NCI-H1694 (cell line): ENCODE measurements around the gene NRXN3.

Experiments
- DNase-seq: peaks from one replicate; lab custom pipeline; 2025; lab: John Stamatoyannopoulos, UW

The NRXN3 gene

GRCh38 chr14:78319887-78320635 lies 149.9 kb downstream of the NRXN3 start:
- DNase-seq, result peak; percentile 23

DNA sequence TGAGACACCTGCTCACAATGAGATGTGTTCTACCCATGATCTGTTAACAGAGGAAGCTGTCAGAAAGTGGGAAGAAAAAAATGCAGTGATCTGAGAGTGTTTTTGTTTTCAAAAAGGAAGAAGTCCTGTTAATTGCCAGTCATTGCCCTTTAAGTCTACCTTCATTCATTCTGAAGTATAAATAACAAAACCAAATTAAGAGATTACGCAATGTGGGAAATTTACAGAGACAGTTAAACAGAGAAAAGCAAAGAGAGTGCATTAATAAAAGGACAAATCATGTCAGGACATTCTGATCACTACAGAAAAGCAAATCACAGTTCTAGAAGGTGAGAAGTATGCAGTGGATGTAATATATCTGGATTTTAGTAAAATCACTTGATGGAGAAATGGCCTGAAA lies 154.2 kb downstream of the NRXN3 start:
- DNase-seq, result no peak

DNA sequence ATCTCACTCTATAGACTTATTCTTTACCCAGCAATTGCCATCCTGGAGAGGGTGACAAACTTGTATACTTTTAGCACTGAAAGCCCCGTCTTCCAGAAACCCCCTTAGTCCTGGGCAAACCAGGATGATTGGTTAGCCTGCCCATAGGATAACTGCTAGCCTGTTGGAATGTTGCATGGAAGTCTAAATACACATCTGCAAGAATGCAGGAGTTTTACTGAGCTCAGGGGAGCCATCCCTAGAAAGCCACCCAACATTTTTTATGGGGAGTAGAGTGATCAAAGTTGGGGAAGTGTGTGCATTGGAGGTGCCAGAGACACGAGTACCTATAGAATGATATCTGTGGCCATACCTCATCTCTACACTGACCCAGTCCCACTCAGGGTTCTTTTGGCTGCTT lies 155.7 kb downstream of the NRXN3 start:
- DNase-seq, result no peak

- no peak for DNase-seq
These were observed 157.5 kb downstream of the NRXN3 start for GRCh38 chr14:78327426-78328221.

GRCh38 chr14:78329371-78329770 lies 159.2 kb downstream of the NRXN3 start:
- peak; percentile 92 for DNase-seq

GRCh38 chr14:78335531-78335930 lies 165.4 kb downstream of the NRXN3 start:
- DNase-seq, result no peak

GRCh38 chr14:78340250-78340649 lies 170.1 kb downstream of the NRXN3 start:
- peak; percentile 59 for DNase-seq

DNA sequence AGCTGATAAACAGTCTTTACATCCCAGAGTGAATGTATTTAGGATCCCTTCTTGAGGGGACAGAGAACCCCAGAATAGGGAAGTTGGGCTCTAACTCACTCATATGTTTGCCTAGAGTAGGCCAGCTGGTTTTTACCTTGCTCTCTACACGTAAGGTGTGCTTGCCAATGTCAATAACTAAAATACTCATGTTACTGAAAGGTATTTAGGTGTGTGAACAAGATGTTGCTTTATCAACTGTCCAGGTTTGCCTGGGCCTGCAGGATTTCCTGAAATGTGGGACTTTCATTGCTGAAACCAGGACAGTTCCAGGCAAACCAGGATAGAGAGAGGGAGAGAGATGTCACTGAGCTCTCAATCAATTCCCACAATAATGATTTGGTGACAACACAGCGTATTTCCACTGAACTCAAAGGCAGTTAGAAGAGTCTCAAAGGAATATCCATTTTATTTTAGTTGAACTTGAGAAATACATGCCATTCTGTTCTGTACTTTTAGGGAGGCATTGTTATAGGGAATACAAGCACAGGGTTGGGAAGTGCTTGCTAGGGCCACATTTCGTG lies 171.7 kb downstream of the NRXN3 start:
- no peak for DNase-seq

- no peak for DNase-seq
These were observed 172.7 kb downstream of the NRXN3 start for GRCh38 chr14:78342879-78343278.

DNA sequence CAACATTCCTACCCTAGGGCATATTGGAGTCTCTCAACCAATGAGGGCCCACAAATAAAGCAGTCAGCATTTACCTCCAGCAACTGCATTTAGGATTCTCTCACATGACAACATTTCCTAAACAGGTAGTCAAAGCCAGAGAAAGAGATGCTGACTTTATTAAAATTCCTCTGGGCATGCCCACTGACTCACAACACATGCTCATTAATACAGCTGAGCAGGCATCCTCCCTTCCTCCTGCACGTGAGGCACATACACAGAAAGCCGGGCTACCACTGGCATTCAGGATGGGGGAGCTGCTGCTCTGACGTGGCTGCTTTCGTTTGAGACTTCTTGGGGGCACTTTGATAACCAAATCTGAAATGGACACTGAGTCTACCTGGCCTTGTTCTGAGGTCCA lies 174.1 kb downstream of the NRXN3 start:
- DNase-seq, result no peak

DNA sequence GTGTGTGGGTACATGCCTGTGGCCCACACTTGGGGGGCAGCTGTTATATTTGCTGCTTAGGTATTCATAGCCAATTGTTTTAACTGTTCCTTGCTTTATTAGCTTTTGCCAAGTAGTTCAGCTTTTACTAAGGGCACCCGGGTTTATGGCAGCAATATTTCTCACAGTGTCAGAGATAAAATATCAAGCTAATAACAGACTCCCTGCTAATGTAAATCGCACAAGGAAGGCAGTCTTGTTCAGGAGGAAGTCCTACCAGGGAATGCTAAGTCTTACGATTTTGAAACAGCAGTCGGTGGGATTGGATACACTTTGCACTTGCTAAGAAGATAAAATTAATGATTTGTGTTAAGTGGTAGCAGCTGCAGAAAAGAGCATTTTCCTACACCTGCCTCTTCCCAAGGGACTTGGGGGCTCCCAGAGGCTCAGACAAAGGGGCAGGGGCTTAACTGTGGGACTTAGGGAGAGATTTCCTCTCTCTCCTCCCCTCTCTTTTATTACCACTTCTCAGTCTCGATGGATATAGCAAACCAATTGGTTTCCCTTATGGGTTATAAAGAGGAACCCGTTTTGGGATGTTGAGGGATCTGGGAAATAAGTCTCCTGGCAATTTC lies 175.1 kb downstream of the NRXN3 start:
- no peak for DNase-seq

DNA sequence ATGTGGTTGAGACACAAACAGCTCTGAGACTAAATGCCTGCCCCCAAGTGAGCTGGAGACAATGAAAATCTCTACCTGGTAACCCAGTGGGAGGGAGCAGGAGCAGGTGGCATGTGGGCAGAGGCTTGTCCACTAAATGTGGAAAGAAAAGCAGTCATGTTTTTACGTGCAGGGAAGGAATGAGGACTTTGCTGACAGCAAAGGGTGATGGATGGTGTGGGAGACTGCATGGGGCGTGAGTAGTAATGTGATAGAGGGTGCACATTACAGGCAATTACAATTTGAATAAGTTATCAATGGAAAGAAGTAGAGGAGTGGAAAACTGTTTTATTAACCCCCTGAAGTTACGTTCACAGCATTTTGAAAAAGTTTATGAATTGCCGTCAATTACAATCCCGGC lies 176.6 kb downstream of the NRXN3 start:
- DNase-seq, result no peak

GRCh38 chr14:78355109-78355508 lies 184.9 kb downstream of the NRXN3 start:
- DNase-seq, result no peak

- no peak for DNase-seq
These were observed 186.2 kb downstream of the NRXN3 start for GRCh38 chr14:78356391-78356790.

GRCh38 chr14:78358591-78358990 lies 188.4 kb downstream of the NRXN3 start:
- no peak for DNase-seq

DNA sequence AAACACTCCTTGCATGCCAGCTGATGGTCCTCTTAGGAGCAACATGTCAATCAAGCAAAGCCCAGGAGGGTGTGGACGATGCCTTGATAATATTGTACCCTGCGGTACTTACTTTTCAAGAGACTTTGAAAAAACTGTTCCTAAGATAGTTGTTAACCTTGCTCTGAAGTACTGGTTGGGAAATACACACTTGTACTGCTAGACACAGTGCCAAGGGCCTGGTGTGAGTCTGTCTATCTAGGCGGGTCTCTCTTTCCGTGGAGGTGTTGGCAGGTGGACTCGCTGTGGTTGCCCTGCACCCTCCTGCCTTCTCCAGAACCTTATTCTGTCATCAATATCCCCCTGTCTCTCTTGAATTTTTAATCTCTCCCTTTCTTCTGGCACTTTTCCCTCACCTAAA lies 189.4 kb downstream of the NRXN3 start:
- no peak for DNase-seq

- DNase-seq, result no peak
These were observed 192.8 kb downstream of the NRXN3 start for GRCh38 chr14:78363008-78363407.

GRCh38 chr14:78367355-78367754 lies 197.2 kb downstream of the NRXN3 start:
- no peak for DNase-seq

DNA sequence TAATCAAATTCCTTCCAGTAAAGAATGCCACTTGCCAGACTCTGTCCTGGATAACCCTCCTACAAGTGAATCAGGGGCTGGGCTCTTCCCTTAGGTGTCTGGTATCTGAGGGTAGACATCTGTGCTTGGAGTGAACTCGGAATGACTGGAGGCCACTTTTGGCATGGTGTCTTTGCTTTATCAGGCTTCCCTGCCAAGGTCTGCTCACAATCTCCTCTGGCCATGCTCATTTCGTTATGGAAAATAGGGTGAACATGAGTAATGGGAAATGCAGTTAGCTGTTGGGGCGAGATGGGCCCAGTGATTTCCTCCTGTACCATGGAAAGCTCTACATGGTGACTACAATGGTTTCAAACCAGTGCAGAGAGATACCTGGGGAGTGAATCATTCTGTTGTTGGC lies 212.9 kb downstream of the NRXN3 start:
- no peak for DNase-seq

DNA sequence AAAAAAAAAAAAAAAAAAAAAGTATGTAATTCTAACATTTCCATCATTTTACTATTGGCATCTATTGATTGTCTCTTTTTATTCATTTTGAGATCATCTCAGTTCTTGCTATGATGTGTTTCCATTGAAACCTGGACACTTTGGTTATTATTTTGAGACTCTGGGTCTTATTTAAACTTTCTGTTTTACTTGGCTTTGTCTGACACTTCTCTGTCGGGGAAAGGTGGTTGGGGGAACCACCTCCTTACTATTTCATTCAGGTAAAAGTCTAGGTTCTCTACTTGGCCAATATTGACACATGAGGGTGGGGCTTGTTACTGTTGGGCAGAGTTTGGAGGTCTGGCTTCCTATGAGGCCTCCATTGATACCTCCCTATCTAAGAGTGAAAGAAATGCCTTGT lies 228.0 kb downstream of the NRXN3 start:
- DNase-seq, result no peak

GRCh38 chr14:78399316-78399889 lies 229.2 kb downstream of the NRXN3 start:
- DNase-seq, result no peak

- DNase-seq, result no peak
These were observed 231.7 kb downstream of the NRXN3 start for GRCh38 chr14:78401866-78402265.
